NT2/D1 (cell line): ENCODE measurements around the gene FRRS1L.

ENCODE experiments used
- YY1 ChIP-seq: IDR thresholded peaks from 2 replicates; pipeline ENCODE4 v1.6.1; 2011; ENCODE audit not compliant: insufficient read length, insufficient read depth
- ZNF274 ChIP-seq: IDR thresholded peaks from 2 replicates; pipeline ENCODE4 v1.6.1; 2011; ENCODE audit warnings: mild to moderate bottlenecking, low read depth, low read length

DNA sequence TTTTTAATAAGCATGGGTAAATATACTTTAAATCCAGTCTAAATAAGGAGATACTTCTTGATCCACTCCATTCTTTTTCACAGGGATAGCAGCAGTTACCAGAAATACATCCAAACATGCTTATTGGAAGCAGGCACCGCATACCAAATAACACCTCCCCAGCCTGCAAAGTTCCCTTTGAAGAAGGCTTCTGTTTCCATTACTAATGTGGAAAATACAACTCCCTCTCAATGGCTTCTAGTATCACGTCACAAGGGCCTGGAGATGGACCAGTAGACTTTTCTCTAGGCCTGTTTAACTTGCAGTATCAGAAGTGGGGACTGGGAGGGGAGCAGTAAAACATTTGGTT, 68.1 kb downstream of the FRRS1L start:
- TF ChIP-seq ZNF274 (no peak), YY1 (no peak)
